ENCODE results near the gene PCGF1. TPM values are rescaled to one million over a fixed set of nuclear protein-coding genes. Genes with fewer than 3 reads are reported as not detected.
"Not testable (repeated sequence)": the region's sequence is repeated elsewhere in the genome, so short reads cannot be mapped to it uniquely, and the experiment has no call there.

Gene PCGF1
- total RNA-seq, 1 experiment from 2014 or later, result 28.1 TPM

- not testable (repeated sequence) for H3K9ac ChIP-seq (ENCODE audit: extremely low read depth, insufficient read length, low read length)
These were observed 47.9 kb downstream of the PCGF1 start for GRCh38 chr2:74459503-74460118.

More at GRCh38 chr2:74459503-74460118, 47.9 kb downstream of the PCGF1 start:
- not testable (repeated sequence) for H2AFZ ChIP-seq (ENCODE audit: low read length); H3K18ac ChIP-seq (ENCODE audit: insufficient read length, low read depth, low read length); H4K20me1 ChIP-seq (ENCODE audit: control insufficient read depth, insufficient read depth, insufficient read length); H3K27ac Mint-ChIP-seq; H3K79me2 ChIP-seq (ENCODE audit: insufficient read depth, low read length); H3K27me3 Mint-ChIP-seq (ENCODE audit: low read depth); H2BK5ac ChIP-seq (ENCODE audit: insufficient read length, low read length); H3T11ph ChIP-seq (ENCODE audit: low read length); H3K79me1 ChIP-seq (ENCODE audit: insufficient read depth, low read depth, low read length, poor library complexity, severe bottlenecking); H4K8ac ChIP-seq (replicated peaks; ENCODE audit: insufficient read length, low read depth, low read length); H3K4ac ChIP-seq (ENCODE audit: low read depth, low read length); H3K27me3 ChIP-seq (ENCODE audit: insufficient read depth, low read length); H3K14ac ChIP-seq (ENCODE audit: insufficient read depth, low read length); H3K27ac ChIP-seq (ENCODE audit: insufficient read length, low read depth, low read length); DNase-seq; H3K56ac ChIP-seq (ENCODE audit: insufficient read length, low read depth, low read length); H2BK12ac ChIP-seq (ENCODE audit: insufficient read length, low read depth, low read length); H3K23ac ChIP-seq (ENCODE audit: insufficient read length, low read depth, low read length); H4K5ac ChIP-seq (ENCODE audit: insufficient read length, low read depth, low read length); H3K9me3 ChIP-seq (ENCODE audit: control insufficient read depth, low read depth, low read length); H2BK15ac ChIP-seq (ENCODE audit: low read depth, low read length); H2BK120ac ChIP-seq (ENCODE audit: low read depth, low read length, poor library complexity, severe bottlenecking); H2AK5ac ChIP-seq (ENCODE audit: insufficient read length, low read length); H4K91ac ChIP-seq (ENCODE audit: insufficient read length, low read depth, low read length); H3K4me1 ChIP-seq (ENCODE audit: insufficient read depth, low read length); H3K9me3 Mint-ChIP-seq; H2BK20ac ChIP-seq (ENCODE audit: low read depth, low read length, poor library complexity, severe bottlenecking)
- peaks cover 18% of the 10 kb centered on the region for H3K23me2 ChIP-seq (ENCODE audit: insufficient read length, low read depth, low read length, poor library complexity, severe bottlenecking)
- H3K36me3 Mint-ChIP-seq (ENCODE audit: insufficient read depth in 1 of 3, low read depth in 3 of 3), result peaks cover 10 to 29% (median 28%) of the 10 kb centered on the region in 3 experiments; a peak in 6 of 7 replicates
- peak overlapping the region; percentile 96 to 97 for H3K4me3 Mint-ChIP-seq
- WGBS (ENCODE audit: extremely low coverage, insufficient read length, low lambda C conversion rate), result no CpG with 5 or more reads among the region's 13 CpGs
- peaks cover 30 to 35% of the 10 kb centered on the region in 2 experiments for H3K4me1 Mint-ChIP-seq
- peak overlapping the region; percentile 97 for H3K4me2 ChIP-seq (ENCODE audit: insufficient read depth, insufficient read length, low read length)

Measured in H9 (cell line).